Measurements from ENCODE around the gene ZNF536.
"Not testable (repeated sequence)": the region's sequence is repeated elsewhere in the genome, so short reads cannot be mapped to it uniquely, and the experiment has no call there.

The ZNF536 gene

DNA sequence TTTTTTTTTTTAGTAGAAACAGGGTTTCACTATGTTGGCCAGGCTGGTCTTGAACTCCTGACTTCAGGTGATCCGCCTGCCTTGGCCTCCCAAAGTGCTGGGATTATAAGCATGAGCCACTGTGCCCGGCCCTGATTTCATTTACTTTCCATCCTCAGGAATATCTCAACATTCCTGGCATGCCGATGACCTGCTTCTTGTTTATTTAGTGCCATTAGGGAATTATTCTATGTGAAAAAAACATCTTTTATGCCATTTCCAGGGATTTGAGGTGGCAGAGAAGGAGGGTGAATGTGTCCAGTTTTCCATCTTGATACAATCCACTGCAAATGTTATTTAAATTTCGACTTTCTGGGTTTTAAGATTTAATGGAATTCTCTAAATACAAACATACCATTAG, 45.0 kb downstream of the ZNF536 start:
- DNase-seq (ENCODE audit: low read depth in 2 of 2), result not testable (repeated sequence)

GRCh38 chr19:30419568-30420180, 47.5 kb downstream of the ZNF536 start:
- DNase-seq (ENCODE audit: low read depth in 2 of 2), result no peak

GRCh38 chr19:30420316-30420715, 48.1 kb downstream of the ZNF536 start:
- DNase-seq (ENCODE audit: low read depth in 2 of 2), result no peak

- no peak for DNase-seq (ENCODE audit: low read depth in 2 of 2)
Observed at GRCh38 chr19:30420881-30421280, 48.7 kb downstream of the ZNF536 start.

DNA sequence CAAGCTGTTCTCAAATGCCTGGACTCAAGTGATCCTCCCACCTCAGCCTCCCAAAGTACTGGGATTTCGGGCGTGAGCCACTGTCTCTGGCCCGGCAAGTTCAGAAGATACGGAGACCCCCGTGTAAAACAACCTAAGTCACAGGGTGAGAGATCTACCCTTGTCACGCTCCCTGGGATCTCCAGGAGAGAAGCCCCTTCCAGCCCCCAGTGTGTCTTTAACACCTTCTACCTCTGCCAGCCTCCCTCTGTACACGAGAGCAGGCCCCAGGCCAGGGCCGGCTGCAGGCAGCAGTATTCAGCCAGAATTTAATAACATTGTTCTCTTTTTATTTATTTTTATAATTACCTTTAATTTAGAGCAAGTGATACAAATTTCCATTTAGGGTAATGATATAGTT, 49.4 kb downstream of the ZNF536 start:
- DNase-seq (ENCODE audit: low read depth in 2 of 2), result no peak

GRCh38 chr19:30423481-30423880, 51.3 kb downstream of the ZNF536 start:
- no peak for DNase-seq (ENCODE audit: low read depth in 2 of 2)

DNA sequence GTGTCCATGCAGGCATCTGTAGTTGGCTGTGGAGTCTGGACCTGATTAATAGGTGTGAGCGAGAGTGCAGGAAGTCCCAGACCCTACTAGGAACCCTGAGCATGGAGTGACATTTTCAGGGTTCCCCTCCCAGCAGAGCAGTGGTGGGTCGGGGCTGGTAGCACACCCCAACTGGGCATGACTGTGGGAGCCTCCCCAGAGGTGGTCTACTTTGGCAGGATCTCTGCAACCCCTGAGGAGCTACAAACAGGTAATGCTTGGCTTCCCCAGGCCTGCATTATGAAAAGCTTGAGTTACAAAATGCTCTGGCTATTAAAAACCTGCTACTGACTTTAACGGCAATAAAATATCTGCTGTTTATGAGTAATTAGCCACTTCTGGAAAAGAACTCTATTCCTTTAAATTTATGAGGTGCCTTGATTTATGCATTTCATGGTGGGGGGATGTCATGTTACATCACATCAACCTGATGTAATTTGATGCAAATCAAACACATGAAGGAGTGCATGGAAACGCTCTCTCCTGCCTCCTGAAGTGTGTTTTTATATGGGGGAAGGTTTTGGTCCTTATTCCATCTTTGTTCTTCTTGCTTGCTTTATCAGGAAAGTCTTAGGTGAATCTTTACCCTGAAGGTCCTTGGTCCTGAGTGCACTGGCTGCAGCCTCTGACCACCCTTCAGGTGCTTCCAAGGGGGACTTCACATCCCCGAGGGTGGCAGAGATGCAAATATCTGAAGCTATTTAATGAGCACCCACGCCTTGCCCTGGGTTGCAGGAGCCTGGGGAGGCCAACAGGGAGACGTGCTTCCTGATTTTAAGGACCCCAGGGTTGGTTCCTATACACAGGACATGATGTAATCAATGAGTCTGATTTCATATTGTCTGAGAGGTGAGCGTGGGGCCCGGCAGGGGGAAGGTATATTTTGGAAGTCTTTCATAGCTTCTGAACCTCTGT, 54.0 kb downstream of the ZNF536 start:
- DNase-seq (ENCODE audit: low read depth in 2 of 2), result no peak

- DNase-seq (ENCODE audit: low read depth in 2 of 2), result no peak
Observed at GRCh38 chr19:30426864-30427263, 54.7 kb downstream of the ZNF536 start.

DNA sequence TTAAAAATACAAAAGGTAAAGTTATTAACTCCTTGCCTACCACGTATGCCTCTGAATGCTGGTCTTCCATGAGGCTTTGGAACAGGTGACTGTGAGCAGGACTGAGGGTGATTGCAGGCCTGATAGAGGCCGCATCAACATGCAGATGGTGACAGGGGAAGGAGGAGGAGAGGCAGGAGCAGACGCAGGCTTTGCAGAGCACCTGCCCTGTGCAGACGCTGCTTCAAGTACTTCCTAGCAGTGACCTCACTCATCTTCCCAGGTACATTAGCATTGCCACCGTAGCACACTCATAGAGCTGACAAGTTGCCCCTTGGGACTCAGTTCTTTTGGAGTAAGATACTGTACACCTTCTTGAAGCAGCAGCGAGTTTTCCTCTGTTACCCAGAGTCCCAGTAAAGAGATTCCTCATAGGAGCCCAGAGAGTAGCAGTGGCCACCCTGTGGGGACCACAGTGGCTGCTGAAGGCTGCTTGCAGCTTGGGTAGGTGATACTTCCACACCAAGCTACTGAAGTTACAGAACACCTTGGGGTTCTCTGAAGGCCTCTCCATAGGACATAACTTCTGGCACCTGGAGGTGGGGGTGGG, 56.0 kb downstream of the ZNF536 start:
- DNase-seq (ENCODE audit: low read depth in 2 of 2), result no peak

- no peak for DNase-seq (ENCODE audit: low read depth in 2 of 2)
Observed at GRCh38 chr19:30428844-30429243, 56.7 kb downstream of the ZNF536 start.

GRCh38 chr19:30430206-30430734, 58.1 kb downstream of the ZNF536 start:
- DNase-seq (ENCODE audit: low read depth in 2 of 2), result no peak

- no peak for DNase-seq (ENCODE audit: low read depth in 2 of 2)
Observed at GRCh38 chr19:30431591-30431990, 59.4 kb downstream of the ZNF536 start.

GRCh38 chr19:30434797-30435594, 62.8 kb downstream of the ZNF536 start:
- no peak for DNase-seq (ENCODE audit: low read depth in 2 of 2)

GRCh38 chr19:30437869-30438268, 65.7 kb downstream of the ZNF536 start:
- DNase-seq (ENCODE audit: low read depth in 2 of 2), result no peak

- DNase-seq (ENCODE audit: low read depth in 2 of 2), result no peak
Observed at GRCh38 chr19:30439310-30439709, 67.1 kb downstream of the ZNF536 start.

GRCh38 chr19:30441011-30441410, 68.8 kb downstream of the ZNF536 start:
- DNase-seq (ENCODE audit: low read depth in 2 of 2), result no peak

- DNase-seq (ENCODE audit: low read depth in 2 of 2), result no peak
Observed at GRCh38 chr19:30442674-30443073, 70.5 kb downstream of the ZNF536 start.

- DNase-seq (ENCODE audit: low read depth in 2 of 2), result no peak
Observed at GRCh38 chr19:30443531-30444252, 71.5 kb downstream of the ZNF536 start.

- no peak for DNase-seq (ENCODE audit: low read depth in 2 of 2)
Observed at GRCh38 chr19:30444253-30444671, 72.1 kb downstream of the ZNF536 start.

DNA sequence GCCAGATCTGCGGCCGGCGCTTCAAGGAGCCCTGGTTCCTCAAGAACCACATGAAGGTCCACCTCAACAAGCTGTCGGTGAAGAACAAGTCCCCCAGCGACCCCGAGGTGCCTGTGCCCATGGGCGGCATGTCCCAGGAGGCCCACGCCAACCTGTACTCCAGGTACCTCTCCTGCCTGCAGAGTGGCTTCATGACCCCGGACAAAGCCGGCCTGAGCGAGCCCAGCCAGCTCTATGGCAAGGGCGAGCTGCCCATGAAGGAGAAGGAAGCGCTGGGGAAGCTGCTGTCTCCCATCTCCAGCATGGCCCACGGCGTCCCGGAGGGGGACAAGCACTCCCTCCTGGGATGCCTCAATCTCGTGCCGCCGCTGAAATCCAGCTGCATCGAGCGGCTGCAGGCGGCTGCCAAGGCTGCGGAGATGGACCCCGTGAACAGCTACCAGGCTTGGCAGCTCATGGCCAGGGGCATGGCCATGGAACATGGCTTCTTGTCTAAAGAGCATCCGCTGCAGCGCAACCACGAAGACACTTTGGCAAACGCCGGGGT, 72.6 kb downstream of the ZNF536 start:
- DNase-seq (ENCODE audit: low read depth in 2 of 2), result no peak

GRCh38 chr19:30445385-30445784, 73.2 kb downstream of the ZNF536 start:
- DNase-seq (ENCODE audit: low read depth in 2 of 2), result no peak
